Pons (tissue), 1 donor: ENCODE results near the gene HOXB8.

Source experiments
- DNase-seq: peaks from one replicate; pipeline ENCODE4 v3.0.0-alpha.2; 2016; ENCODE audit warnings: low spot score

HOXB8 gene

DNA sequence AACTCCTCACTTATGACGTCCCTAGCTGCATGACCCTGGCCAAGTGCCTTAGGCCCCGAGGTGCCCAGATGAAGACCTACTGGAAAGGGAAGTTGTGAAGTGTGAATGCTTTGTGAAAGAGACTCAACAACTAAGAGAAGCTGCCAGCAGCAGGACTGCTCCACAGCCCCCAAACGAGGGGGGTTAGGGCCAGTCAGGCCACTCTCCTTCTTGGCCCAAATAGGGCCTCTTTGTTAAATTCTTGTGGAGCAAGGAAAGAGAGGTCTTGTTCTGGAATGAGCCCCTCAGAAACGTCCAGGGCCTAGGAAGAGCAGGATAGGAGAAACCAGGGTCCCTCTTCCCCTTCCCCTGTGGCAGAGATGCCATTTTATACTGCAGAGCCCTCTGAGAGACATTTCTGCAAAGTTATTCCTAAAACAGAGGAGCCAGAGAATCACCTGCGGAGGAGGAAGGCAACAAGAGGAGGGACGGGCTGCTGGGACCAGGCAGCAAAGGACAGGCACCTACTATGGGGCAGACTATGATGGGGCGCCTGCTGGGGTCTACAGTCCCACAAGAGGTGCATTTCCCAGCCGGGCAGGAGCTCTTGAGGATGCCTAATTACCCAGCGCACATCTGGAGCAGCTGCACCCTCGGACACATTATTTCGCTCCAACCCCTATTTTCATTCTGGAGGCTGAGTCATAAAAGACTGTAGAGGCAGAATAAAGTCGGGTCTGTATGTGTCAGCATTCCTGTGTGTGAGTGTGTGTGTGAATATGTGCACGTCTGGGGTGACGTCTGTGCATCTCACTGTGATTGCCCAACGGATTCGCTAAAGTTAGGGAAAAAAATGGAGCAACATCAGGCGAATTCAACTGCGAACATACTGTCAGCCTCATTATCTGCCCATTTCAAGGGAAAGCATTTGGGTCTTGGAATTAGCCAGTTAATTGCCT, 22.5 kb upstream of the HOXB8 start:
- DNase-seq: no peak

DNA sequence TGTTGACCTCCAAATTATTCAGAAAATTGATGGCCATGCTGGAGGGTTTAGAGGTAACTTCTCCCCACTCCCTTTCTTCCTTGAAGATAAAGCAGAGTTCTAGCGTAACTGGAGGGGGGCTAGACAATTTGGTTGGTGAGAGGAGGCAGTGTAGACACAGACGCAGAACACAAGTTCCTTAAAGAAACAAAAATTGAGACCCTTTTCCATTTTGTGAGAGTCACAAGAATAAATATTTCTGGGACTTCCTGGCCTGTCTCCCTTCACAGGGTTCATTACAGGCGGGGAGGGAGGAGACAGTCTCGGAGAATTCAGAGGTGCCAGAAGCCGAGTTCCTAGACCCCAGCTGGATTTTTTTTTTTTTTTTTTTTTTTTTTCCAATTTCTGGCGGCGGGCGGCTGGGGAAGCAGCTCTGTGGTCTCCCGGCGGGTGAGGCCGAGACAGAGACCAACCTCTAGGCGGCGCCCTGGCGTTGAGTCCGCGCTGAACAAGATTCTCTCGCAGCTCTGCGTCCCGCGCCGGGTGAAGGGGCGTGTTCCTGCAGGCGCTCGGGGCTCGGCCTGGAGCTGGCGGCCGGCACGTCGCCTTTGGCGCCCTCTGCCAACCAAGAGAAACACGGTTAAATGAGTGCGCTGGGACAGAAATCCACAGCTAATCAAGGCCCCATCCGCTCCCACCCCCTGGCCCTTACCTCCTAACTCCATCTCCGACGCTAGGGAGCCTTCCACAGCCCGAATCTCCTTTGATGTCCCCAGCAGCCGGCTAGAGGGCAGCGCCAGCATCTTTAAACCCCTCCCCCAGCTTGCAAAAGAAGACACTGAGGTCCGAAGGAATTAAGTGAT, 21.3 kb upstream of the HOXB8 start:
- no peak for DNase-seq

DNA sequence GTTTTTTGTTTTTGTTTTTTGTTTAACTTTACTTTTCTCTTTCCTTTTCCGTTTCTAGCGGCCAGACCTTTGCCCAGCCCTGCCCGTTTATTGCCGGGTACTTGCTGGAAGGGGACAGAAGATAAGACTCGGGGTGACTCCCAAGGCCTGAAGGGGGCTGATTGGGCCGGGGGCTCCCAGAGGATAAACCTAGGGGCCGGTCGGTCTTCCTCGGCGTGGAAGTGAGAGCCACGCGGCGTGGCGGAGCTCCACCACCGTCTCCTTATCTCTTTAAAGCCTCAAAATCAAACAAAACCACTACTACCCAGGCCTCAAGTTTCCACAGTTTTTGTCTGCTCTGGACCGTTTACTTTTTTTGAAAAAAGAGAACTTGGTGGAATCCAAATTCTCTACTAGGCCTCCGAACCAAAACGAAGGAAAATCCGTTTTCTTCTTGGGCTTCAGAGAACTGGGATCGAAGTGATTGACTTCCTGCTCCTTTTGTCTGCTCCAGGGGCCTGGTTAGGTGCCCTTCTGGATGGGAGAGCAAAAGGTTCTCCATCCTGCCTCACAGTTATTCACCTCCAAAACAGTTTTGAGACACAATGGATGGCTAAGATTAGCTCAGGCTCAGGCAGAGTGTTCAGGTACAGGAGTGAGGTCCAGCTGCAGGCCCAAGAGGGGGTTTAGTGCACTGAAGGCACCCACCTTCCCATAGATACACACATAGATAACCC, 19.6 kb upstream of the HOXB8 start:
- no peak for DNase-seq

DNA sequence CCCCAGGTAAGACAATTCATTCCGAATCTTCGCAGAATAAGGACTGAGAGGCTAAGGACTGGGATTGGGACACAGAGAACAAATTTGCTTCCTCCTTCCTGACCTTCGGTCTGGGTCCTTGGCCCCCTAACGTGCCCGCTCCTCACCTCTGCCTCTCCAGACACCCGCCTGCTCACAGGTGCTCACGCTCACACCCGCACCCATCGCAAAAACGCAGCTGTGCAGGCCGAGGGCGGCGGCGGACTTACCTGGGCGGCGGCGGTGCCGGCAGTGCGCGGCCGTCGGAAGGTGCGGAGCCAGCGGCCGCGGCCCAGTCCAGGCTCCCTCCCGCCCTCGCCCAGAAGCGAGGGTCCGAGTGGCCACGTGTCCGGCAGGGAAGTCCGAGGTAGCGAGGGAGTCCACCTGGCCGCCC, 18.2 kb upstream of the HOXB8 start:
- DNase-seq: no peak

DNA sequence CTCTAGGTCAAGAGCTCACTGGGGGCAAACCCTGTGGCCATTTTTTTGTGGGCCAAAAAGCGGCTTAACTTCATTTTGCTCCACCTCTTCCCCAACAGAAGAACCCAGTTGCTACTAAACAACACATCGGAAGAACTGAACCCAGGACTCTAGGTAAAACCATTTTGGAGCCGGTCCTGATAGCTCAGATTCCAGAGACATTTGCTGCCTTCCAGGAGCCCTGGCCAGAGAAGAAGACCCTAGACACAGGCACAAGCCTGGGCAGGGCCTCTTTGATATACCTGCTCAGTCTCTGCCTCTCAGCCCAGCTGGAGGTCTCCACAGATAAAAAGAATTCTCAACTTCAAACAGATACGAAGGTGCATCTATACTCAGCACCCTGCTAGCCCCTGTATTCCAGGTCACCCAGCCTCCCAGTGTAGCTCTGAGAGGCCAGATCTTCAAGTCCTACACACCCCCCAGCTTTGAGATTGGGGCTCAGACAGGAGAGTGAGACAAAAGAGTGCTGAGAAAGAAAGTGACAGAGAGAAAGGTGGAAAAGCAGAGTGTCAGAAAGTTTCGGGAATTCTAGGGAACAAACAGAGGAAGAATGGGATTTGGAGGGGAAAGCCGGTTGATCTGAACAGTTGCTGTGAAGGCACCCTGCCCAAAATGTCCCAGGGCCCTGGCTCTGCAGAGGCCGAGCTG, 17.6 kb upstream of the HOXB8 start:
- no peak for DNase-seq

DNA sequence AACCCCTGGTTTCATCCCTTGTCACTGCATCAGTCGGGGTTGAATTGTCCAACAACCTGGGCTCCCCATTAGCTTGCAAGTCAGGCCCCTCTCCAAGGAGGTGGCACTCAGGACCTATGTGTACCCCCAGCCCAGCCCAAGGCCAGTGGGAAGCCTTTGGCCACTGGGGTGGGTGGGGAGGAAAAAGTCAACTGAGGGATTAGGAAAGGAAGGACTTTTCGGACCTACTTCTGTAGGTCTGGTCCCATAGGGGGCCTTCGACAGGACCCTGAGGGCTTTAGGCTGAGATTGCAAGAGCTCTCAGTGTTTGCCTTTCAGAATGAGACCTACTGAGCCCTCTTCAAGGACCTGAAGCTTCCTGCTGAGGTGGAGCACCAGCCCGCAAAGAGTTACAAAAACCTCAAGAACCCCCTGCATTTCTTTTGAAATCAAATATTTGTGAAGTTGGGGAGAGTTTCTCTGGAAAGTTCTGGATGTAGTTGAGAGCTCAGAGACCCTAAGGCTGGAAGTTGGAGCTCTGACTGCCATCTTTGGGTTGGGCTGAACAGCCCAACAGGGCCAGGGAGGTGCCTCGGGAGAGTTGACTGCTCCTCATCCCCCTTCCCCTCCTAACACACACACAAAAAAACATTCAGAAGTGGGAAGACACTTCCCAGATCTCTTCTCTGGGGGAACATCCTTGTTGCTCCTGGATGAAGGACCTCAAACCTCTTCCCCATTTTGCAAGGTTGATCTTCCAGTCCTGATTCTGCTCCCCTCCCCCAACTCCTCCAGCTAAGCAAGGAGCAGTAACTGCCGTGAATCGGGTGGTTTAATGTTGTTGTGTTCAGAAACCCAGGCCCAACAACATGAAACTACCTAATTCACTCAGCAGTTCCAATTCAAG, 16.8 kb upstream of the HOXB8 start:
- DNase-seq: no peak

DNA sequence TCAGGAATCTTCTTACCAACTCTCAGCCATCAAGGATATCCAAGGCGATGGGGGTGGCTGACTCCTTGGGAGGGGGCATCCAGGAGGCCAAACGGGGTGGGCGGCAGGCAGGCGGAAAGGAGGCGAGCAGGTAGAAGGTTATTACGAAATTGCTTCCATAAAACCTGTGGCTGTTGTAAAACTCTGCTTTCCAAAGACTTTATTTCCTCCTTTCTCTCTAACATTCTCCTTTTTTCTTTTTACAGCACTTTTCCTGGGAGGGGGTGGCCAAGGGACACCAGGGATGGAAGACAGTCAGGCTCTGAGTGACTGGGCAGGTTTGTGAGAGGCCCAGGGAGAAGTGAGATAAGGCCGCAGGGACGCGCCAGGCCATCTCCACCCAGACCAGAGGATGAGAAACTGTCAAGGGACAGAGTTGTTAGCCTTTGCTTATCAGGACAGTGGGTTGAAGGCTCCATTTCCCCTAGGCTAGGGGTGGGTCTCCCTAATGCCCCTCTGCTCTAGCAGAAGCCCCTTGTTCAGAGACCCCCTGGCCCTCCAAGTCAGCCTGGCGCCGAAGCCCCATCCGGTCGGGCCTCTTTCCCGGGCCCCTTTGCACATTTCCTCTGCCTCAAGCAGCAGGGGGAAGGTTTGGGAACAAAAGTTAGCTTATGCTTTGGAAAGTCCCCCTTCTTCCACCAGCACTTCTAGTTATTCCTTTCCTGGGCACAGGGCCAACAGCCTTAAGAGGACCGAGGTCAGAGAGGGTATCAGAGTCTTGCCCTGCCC, 16.0 kb upstream of the HOXB8 start:
- no peak for DNase-seq

DNA sequence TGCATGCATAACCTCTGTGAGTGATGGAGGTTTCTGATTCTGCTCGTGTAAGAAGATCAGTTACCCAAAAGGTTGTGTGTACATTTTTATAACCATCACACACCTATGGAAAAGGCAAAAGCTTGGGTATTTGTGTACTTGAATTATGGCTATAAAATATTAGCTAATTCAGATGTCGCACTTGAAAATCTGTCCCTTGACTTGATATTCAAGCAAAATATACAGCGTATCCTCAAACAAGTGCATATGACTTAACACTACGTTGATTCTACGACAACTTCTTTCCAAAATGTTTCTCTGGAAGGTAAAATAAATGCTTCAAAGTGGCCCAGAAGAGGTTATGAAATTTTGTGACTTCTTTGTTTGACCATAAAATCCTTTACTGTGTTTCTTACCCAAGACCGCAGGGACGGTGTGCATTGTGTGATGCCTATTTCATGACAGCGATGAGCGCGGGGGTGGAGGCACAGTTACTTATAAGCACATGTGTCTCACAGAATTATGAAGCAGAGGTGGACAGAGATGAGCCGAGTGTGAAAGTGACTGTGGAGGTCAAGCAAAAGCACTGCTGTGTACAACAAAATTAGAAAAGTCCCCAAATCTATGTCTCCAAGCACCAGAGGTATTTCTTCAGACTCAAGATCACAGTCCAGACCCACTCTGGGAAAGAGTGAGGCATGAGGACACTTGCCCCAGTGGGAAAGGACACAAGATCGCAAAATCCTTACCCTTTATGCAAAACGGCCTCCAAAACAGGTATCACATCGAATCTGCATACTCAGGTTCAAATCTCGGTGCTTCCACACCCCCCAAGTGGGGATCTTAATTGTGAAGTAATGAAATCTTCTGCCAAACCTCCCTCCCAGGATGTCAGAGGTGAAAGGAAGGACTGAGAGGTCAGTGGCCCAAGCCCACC, 15.2 kb upstream of the HOXB8 start:
- DNase-seq: no peak

DNA sequence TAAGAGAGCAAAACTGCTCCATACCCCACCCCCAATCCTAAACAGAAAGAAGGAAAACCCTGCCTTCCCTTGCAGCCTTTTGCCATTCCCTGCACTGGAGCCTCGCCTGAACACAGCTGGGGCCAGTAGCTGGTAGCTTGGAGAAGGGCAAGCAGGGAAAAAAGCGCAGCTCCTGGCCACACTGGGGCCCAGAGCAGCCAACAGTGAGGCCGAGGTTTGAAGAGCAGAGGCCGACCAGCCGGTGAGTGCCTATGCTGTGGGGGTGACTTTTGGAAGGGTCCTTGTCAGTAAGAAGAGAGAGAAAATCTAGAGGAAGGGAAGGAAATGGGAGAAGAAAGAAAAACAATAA, 14.3 kb upstream of the HOXB8 start:
- no peak for DNase-seq

DNA sequence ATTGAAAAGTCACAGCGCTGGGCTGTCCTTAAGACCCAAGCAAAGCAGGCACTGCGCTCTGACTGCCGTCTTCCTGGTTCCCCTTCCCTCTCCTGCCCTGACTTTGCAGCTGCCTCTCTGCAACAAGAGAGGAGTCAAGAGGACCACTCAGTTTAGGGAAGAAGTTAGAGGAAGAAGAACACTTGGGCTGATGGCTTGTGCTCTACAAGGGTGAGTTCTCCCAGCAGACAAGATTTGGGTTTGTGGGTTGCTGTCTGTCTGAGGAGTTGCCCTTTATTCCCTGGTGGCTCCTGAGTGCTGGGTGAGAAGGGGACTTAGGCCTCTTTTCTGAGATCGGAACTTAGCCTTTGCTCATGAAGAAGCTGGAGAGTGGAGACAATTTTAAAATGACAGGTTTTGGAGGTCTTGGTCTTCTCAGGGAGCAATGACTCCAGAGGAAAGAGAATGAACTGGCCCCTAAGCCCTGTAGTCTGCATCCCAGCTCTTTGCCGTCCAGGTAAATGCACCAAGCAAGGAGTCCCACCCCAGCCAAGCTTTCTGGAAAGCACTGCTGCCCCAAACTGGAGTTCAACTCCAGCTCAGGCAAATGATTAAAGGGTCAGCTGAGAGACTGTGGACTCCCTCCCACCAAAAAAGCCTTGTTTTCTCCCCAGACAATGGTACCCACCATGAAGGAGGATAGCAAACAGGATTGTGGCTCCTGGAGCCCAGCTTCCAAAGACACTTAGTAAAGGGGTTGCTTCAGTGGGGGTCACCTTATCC, 13.7 kb upstream of the HOXB8 start:
- DNase-seq: no peak

DNA sequence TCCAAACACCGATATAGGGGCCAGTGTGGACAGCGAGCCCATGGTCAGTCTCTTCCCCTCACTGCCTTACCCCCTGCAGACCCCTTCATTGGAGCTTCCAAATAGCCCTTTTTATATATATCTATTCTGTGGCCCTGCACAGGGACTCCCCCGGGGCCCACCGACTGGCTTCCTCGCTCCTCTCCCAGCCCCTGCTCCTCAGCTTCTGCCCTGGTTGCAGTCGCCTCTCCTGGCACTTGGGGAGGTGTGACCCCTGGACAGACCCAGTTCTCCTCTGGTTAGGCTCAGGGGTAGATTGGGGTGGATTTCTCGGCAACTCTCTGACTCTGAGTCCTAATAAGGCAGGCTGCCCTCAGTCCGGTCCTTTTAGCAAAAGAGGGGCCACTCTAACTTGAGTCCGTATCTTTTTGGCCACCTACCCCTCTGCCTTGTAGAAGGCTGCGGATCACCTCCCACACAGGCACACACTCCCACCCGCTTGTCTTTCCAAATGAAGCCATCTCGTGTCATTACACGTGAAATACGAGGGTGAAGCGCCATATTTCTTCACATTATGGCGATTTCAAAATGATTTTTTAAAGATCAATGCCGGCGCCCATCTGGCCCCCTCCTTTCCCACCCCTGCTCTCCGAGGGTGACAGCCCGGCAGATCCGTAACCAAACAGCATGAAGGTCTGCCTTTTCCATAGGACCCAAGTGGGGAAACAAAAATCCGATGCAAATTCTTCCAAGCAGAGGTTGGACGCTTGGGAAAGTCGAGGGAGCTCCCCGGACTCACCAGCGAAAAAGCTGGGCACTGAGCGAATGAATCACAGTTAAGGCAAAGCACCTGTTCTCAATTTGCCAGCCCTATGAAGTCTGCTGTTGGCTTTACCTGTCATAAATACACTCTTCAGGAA, 12.8 kb upstream of the HOXB8 start:
- DNase-seq: no peak

DNA sequence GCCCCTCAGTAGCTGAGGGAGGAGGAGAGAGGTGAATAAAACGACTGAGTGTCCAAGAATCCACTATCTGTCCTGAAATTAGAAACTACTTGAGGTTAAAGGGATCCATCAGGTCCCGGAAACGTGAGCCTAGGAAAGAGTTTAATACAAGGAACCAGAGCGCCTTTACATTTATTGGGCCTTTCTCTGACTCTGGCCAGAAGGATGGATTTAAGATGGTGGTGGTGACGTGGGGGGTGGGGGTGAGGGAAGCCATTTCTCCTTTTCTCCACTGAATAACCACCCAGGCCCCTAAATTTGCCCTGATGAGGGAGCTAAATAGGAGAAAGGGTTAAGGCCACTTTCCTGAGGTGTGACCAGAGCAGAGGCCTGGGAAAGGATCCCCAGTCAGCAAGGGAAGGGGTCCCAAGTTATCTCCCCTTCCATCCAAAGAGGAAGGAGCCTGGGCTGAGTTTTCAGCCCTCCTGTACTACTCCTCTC, 12.1 kb upstream of the HOXB8 start:
- DNase-seq: no peak

DNA sequence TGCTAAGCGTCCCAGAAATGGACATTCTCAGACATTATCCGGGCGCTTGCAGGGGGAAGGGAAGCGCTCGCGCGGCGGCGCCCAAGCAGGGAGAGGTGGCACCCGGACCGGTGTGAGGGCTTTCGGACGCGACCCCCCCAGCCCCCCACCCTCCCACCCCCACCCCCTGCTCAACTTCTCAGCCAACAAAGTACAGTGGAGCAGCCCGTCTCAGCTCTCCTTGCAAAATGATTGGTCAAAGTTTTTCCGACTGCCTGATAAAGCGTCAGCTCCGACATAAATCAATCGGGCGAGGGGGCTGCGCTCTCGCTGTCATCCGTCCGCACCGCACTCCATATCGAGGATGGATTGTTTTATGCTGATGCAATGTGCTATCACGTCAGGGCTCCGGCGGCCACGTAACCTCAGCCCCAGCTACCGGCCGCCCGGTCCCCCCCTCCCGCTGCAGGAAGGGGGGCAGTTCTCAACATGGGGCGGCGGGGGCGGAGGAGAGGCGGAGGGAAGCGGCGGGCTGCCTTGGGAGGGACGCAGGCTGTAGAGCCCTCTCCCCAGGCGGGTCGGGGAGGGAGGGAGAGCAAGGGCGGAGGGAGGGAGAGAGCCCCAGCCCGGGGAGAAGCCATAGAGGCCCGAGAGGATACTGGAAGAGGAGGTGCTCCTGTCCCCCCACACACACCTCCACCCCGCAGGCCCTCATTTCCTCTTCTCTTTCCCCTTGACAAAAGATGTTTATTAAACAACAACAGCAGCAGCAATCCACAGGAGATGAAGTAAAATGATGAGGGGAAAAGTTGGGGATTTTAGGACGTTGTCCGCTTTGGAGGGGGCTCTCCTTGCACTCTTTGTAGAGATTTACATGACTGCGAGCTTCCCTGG, 11.4 kb upstream of the HOXB8 start, which contains the start of gene HOXB9:
Gene HOXB9 (minus strand): TSS at position 114 of the 873 bp plus-strand sequence. CDS start 89 bp downstream, at position 25.
- DNase-seq: no peak

DNA sequence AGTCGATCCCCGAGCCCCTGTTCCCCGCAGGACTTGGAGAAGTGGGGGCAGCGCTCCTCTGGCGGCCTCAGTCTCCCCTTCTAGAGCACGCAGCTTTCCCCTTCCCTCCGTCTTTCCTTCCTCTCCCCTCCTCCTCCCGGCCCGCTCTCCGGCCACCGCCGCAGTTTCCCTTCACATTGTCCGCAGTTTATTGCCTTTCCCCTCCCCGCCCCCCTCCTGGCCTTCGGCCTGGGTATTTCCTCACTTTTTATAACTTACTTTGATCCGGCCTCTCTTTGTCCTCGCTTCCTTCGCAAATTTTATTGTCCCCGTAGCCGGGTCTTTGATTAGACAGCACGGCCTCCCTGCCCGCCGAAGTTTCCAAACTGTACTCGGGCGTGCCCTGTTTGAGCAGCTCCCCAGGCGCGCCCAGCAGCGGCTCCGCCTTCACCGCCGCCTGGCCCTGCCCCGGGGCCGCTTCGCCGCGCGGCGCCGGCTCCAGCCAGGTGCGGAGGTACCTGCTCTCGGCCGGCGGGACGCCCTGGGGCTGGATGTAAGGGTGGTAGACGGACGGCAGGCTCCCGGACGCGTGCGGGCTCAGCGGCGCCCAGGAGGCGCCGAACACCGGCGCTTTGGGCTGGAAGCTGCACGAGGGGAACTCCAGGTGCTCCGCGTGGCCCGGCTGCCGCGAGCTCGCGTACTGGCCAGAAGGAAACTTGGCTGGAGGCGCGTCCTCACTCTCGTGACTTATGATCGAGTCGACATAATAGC, 10.6 kb upstream of the HOXB8 start:
- DNase-seq: no peak
